Measurements from ENCODE around the gene GPD1. TPM values are rescaled to one million over a fixed set of nuclear protein-coding genes. Genes with fewer than 3 reads are reported as not detected.
"Not testable (repeated sequence)": the region's sequence is repeated elsewhere in the genome, so short reads cannot be mapped to it uniquely, and the experiment has no call there.

GPD1 gene
- total RNA-seq, 4 donors from 2014 or later, result 9.2 to 22.1 (median 11.3) TPM; not detected in 1

DNA sequence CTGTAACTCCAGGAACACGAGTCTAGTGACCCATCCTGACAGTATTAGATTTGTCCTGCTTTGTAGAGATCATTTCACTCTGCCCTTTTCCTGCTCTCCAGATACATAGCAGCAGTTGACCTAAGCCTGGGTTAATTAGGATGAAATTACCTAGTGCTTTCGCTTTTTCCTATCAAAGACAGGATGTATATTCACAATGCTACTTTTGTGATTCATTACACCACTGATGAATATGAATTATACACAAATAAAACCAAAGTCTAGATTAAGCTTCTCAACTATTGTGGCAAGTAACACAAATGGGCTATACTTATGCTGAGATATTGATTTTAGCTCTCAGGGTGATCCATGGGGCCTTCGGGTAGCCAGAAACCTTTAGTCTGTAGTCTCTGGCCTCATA is 45.5 kb downstream of the GPD1 start:
- no peaks in the 10 kb centered on the region for H3K27me3 ChIP-seq
- intact Hi-C loops (cut with DNase I; ENCODE audit: low total_unique reads) (no loop called here), in situ Hi-C loops (cut with MboI; ENCODE audit: low pct_ligation_motif_present in 1 of 4, low pct_unique_long_range_greater_than_20kb in 1 of 4, low sequenced_read_pairs in 3 of 4) (no loop called here)
- 53 to 62% methylated on average over 3 of the region's 3 CpGs for WGBS, 2 donors (ENCODE audit: low coverage in 1 of 2)
- no peak for DNase-seq
- no peak overlapping the region for H3K4me3 ChIP-seq
- H3K27ac ChIP-seq, result no peak overlapping the region
- no peaks in the 10 kb centered on the region for H3K36me3 ChIP-seq
- no peaks in the 10 kb centered on the region for H3K4me1 ChIP-seq
- H3K9me3 ChIP-seq, result no peaks in the 10 kb centered on the region
- TF ChIP-seq POLR2AphosphoS5 (IDR thresholded peaks at IDR 0.05) (no peak), POLR2A (IDR thresholded peaks at IDR 0.05) (no peak), EP300 (IDR thresholded peaks at IDR 0.05; ENCODE audit: low read depth) (no peak)
- TF ChIP-seq, protein P1, sequence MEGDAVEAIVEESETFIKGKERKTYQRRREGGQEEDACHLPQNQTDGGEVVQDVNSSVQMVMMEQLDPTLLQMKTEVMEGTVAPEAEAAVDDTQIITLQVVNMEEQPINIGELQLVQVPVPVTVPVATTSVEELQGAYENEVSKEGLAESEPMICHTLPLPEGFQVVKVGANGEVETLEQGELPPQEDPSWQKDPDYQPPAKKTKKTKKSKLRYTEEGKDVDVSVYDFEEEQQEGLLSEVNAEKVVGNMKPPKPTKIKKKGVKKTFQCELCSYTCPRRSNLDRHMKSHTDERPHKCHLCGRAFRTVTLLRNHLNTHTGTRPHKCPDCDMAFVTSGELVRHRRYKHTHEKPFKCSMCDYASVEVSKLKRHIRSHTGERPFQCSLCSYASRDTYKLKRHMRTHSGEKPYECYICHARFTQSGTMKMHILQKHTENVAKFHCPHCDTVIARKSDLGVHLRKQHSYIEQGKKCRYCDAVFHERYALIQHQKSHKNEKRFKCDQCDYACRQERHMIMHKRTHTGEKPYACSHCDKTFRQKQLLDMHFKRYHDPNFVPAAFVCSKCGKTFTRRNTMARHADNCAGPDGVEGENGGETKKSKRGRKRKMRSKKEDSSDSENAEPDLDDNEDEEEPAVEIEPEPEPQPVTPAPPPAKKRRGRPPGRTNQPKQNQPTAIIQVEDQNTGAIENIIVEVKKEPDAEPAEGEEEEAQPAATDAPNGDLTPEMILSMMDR (IDR thresholded peaks at IDR 0.05), result no peak

DNA sequence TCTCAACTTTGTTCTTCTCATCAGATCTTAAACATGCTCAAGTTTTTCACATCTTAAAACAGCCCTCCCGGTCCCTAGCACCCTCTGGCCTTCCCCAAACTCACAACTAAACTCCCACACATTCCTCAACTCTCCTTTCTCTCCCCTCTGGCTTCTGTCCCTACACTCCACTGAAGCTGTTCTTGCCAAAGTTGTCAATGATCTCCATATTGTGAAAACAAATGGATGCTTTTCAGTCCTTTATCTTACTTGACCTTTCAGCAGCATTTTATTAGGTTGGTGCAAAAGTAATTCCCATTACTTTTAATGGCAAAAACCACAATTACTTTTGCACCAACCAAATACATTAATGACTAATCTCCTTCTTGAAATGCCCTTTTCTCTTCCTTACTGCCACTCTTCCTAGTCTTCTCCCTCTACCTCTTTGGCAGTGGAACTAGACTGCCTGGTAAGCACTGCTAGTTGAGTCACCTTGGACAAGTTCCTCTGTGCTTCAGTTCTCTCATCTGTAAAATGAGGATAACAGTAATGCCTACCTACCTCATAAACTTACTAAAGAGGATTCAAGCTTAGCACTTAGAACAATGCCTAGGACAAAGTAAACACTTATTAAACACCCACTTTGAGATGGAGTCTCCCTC is 47.4 kb downstream of the GPD1 start:
- Histone ChIP-seq H3K36me3 (no peaks in the 10 kb centered on the region), H3K27ac (no peak overlapping the region), H3K4me1 (no peaks in the 10 kb centered on the region), H3K27me3 (no peaks in the 10 kb centered on the region), H3K4me3 (no peak overlapping the region), H3K9me3 (no peaks in the 10 kb centered on the region)
- in situ Hi-C loops (cut with MboI; ENCODE audit: low pct_ligation_motif_present in 1 of 4, low pct_unique_long_range_greater_than_20kb in 1 of 4, low sequenced_read_pairs in 3 of 4), result no loop called here
- intact Hi-C loops (cut with DNase I; ENCODE audit: low total_unique reads), result no loop called here
- 35 to 85% methylated on average over 1 of the region's 1 CpG for WGBS, 2 donors (ENCODE audit: low coverage in 1 of 2)
- DNase-seq, result no peak
- TF ChIP-seq POLR2A (IDR thresholded peaks at IDR 0.05) (no peak), EP300 (IDR thresholded peaks at IDR 0.05; ENCODE audit: low read depth) (no peak), POLR2AphosphoS5 (IDR thresholded peaks at IDR 0.05) (no peak)
- TF ChIP-seq, protein P1 (IDR thresholded peaks at IDR 0.05), result no peak

DNA sequence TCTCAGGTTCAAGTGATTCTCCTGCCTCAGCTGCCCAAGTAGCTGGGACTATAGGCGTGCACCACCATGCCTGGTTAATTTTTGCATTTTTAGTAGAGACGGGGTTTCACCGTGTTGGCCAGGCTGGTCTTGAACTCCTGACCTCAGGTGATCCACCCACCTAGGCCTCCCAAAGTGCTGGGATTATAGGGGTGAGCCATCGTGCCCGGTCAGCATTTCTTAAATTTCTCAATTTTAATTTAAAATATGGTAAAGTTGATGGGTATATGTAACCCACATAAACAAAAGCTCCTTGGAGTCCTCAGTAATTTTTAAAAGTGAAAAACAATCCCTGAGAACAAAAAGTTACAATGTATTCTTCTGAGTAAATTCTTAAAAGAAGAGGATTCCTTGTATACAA is 51.1 kb downstream of the GPD1 start:
- intact Hi-C loops (cut with DNase I; ENCODE audit: low total_unique reads); DNase-seq; H3K4me3 ChIP-seq; in situ Hi-C loops (cut with MboI; ENCODE audit: low pct_ligation_motif_present in 1 of 4, low pct_unique_long_range_greater_than_20kb in 1 of 4, low sequenced_read_pairs in 3 of 4); H3K9me3 ChIP-seq; H3K4me1 ChIP-seq; H3K27me3 ChIP-seq; H3K36me3 ChIP-seq; H3K27ac ChIP-seq: not testable (repeated sequence)
- 92 to 99% methylated on average over 4 to 5 of the region's 5 CpGs for WGBS, 2 donors (ENCODE audit: low coverage in 1 of 2)

DNA sequence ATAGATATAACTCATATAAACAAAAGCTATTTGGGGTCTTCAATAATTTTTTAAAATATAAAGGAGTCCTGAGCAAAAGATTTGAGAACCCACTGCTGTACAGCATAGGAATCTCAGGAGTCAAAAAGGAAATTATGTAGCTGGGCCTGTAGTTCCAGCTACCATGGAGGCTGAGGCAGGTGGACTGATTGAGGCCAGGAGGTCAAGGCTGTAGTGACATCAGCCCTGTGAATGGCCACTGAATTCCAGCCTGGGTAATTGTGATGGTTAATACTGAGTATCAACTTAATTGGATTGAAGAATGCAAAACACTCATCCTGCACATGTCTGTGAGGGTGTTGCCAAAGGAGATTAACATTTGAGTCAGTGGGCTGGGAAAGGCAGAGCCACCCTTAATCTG is 52.8 kb downstream of the GPD1 start:
- no peak for DNase-seq
- TF ChIP-seq POLR2AphosphoS5 (IDR thresholded peaks at IDR 0.05) (no peak), POLR2A (IDR thresholded peaks at IDR 0.05) (no peak), EP300 (IDR thresholded peaks at IDR 0.05; ENCODE audit: low read depth) (no peak)
- TF ChIP-seq, protein P1 (IDR thresholded peaks at IDR 0.05), result no peak
- Histone ChIP-seq H3K4me1 (no peaks in the 10 kb centered on the region), H3K36me3 (no peaks in the 10 kb centered on the region), H3K4me3 (no peak overlapping the region), H3K9me3 (no peaks in the 10 kb centered on the region), H3K27ac (no peak overlapping the region), H3K27me3 (no peaks in the 10 kb centered on the region)
- in situ Hi-C loops (cut with MboI; ENCODE audit: low pct_ligation_motif_present in 1 of 4, low pct_unique_long_range_greater_than_20kb in 1 of 4, low sequenced_read_pairs in 3 of 4), result no loop called here
- intact Hi-C loops (cut with DNase I; ENCODE audit: low total_unique reads), result no loop called here

DNA sequence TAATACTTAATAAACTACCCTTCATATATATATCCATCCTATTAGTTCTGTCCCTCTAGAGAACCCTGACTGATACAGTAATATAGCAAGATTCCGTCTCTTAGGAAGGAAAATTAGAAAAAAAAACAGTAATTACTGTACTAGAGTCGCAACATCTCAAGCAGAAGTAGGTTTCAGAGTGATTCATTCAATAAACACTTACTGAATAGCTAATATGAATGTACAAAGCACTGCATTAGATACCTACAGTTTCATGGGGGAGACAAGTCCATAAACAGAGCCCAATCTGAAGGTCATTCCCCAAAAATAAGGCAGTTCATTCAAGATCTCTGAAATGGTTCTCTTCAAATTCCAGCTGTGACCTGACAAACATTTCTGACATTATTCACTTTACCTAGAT is 53.5 kb downstream of the GPD1 start:
- intact Hi-C loops (cut with DNase I; ENCODE audit: low total_unique reads), result no loop called here
- H3K9me3 ChIP-seq, result no peaks in the 10 kb centered on the region
- no peaks in the 10 kb centered on the region for H3K4me1 ChIP-seq
- in situ Hi-C loops (cut with MboI; ENCODE audit: low pct_ligation_motif_present in 1 of 4, low pct_unique_long_range_greater_than_20kb in 1 of 4, low sequenced_read_pairs in 3 of 4), result no loop called here
- TF ChIP-seq POLR2AphosphoS5 (IDR thresholded peaks at IDR 0.05), result no peak
- TF ChIP-seq, protein P1 (IDR thresholded peaks at IDR 0.05), result no peak
- no peak for DNase-seq
- H3K4me3 ChIP-seq, result no peak overlapping the region
- H3K36me3 ChIP-seq, result no peaks in the 10 kb centered on the region
- no peaks in the 10 kb centered on the region for H3K27me3 ChIP-seq
- WGBS, 2 donors (ENCODE audit: low coverage in 1 of 2), result 81 to 91% methylated on average over 2 of the region's 2 CpGs
- no peak overlapping the region for H3K27ac ChIP-seq

Data from transverse colon (tissue), 4 donors.